GM21390 (cell line): ENCODE data around the gene SOX2.

Experiments
- ATAC-seq: cut with Tn5 transposase; IDR thresholded peaks from one replicate; pipeline ENCODE4 v1.9.1; 2021; ENCODE audit not compliant: unreplicated experiment

SOX2 gene

GRCh38 chr3:181722156-181722555, 10.4 kb downstream of the SOX2 start:
- no peak for ATAC-seq

DNA sequence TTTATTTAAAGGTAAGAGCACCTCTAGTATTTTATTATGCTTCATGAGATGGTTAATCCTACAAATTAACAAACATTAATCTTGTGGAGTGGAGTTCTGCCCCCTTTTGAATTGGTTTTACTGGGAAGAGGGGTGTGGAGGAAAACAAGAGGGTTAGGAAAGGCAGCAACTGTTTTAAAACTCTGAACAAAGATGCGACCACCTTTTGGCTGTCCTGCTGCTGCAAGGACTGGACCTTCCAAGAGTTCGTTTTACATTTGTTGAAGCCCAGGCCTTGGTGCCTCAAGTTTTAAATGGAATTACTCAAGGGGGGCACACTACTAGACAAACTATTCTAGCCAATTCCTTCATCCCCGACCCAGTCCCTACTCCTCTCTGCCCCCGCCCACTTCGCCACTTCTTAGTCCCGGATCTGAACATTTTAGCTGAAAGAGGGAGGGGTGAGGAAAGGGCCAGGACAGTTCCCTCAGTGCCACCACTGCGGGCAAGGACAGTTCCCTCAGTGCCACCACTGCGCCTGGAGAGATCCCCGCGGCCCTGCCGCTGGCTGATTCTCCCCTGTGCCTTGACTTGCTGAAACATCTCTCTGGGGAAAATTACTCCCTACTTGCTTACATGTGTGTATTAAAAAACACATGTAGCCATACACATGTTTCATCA, 11.2 kb downstream of the SOX2 start:
- ATAC-seq, result no peak

- no peak for ATAC-seq
These were observed 12.0 kb downstream of the SOX2 start for GRCh38 chr3:181723625-181724191.

DNA sequence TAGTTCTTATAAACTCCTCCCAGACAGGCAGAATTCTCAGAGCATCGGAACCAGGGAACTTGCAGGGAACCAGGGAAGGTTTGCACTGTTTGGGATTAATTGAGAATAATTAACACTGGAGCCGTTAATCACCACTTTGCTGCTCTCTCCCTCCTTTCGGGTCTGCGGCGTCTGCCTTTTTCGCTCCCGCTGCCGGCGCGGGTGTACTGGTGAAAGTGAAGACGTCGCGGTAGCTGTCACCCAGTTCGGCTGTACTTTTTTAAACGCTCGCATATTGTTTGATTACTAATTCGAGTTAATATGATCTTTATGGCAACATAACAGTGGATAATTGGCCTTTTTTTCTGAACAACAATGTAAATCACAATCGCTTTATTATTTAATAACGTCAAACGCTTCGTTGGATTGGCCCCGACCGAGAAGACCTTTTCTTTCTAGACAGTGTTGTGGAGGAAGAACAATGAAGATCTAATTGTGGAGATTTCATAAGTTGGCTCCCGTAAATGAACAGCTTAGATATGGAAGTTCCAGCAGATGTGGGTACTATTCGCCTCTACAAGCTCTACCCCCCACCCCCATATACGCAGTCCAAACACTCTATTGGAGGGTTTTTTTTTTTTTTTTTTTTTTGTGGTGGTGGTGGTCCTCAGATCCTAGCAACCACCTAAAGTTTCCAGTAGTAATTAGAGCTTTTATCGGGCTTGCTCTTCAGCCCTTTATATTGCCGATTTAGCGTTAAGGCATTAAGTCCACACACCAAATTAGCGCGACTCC, 12.7 kb downstream of the SOX2 start:
- no peak for ATAC-seq

DNA sequence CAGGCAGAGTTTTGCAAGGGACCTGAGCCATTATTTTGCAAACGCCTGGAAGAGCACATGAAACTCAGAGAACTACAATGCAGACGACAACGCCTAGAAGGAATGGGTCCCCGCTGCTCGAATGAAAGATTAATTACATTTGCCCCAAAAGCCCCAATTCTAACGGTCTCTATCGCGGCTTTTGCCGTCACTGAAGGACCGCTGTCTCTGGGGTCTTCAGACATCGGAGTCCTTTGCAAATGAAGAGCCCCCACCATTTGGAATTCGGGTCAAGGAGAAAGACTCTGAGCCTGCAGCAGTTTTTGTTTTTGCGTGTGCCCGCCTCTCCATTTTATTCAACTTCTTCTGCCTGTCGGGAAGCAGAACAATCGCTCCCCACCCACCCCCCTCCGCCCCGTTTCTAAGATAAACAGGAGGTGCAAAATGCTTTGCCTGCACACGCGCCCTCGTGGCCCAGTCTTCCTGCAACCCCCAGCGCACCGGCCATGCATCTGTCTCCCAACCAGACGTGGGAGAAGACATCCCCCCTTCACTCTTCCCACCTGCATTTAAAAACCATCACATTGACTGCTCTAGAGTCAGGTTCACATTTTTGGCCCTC, 13.5 kb downstream of the SOX2 start:
- no peak for ATAC-seq

GRCh38 chr3:181725830-181726229, 14.1 kb downstream of the SOX2 start:
- no peak for ATAC-seq

GRCh38 chr3:181726351-181727330, 14.9 kb downstream of the SOX2 start:
- no peak for ATAC-seq

DNA sequence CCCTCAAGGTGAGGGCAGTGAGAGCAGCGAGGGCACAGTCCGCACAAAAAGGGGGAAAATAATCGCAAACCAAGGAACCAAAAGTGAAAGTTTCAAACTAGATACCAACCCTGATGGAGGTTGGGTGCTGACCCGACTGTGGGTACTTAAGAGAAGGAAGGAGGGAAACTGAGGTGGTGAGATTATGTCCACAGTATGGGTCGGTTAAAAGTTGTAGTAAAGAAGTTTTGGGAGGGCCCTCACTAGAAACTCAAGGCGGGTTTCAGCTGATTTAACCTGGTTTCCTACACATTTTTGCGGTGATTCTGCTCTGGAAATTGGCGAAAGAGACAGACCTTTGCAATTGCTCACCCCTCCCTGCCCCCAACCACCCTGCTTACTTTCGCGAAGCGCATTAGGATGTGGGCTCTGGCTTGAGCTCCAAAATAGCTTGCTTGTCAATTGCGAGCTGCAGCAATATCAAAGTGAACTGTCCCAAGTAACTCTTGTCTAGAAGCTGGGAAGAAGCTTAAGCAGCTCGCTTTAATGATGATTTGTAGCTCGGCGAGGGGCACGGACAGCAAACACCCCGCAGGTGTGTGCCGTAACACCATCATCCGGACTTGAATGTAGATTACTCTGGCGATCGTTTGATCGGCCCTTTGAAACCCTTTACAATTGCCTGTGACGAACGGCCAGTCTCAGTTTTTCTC, 15.8 kb downstream of the SOX2 start:
- ATAC-seq, result no peak

- no peak for ATAC-seq
These were observed 17.0 kb downstream of the SOX2 start for GRCh38 chr3:181728470-181729340.

DNA sequence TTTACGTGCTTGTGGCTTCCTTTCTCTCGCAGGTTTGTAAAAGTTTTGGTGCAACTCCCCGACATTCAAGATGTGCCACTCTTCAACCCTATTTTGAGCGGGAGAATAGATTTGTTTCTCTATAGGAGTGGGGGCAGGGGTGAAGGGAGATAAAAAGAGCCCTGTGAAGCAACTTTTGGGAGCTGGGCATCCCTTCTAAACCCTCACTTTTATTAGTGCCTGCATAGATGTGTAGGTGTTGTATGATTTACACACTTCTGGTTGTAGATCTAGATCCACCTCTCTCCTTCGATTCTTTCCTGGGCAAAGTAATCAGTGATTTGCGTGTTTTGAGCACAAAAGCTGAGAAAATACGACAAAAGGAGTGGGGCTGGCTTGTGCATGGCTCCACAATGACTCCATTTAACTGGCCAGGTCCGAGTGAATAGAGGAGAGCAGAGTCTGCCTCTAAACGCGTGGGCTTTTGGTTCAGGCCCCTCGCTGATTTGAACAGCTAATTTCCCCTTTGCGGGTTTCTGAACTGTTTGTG, 17.7 kb downstream of the SOX2 start:
- no peak for ATAC-seq

GRCh38 chr3:181730316-181730715, 18.6 kb downstream of the SOX2 start:
- ATAC-seq, result no peak

- ATAC-seq, result no peak
These were observed 19.2 kb downstream of the SOX2 start for GRCh38 chr3:181730934-181731333.

DNA sequence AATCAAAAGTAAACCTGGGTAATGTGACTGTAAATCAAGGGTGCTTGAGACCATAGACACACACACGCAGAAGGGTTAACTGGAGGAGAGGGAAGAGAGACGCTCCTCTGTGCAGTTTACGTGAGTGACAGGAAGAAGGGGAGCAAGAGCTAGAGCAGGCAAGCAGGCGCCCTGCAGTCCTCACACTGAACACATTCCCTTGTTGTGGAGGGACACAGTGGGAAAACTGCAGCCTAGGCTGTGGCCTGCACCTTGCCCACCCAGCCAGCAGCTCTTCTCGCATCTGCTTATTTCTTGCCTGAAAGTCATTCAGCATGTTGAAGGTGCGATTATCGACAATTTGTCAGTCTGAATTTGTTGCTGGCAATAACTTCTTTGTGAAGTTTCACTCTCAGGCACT, 24.2 kb downstream of the SOX2 start:
- ATAC-seq, result no peak

GRCh38 chr3:181738551-181738950, 26.8 kb downstream of the SOX2 start:
- ATAC-seq, result no peak

GRCh38 chr3:181739628-181740027, 27.9 kb downstream of the SOX2 start:
- ATAC-seq, result no peak

DNA sequence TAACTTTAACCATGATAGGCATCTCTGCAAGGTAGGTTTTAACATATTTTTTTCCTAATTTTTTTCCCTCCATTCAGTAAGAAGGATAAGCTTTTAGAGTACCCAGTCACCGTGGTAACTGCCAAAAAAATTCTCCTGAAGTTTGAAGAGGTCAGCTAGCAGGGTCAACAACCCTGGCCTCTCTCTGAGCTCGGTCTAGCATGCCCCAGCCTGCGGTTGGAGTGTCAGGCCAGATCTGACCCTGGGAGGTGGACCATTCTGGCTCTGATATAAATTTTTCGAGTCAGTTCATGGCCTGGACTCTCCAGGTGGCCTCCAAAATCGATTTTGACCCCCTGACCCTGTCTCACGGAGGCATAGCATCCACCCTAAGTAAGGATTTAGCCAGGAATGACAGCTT, 29.7 kb downstream of the SOX2 start:
- ATAC-seq, result no peak

DNA sequence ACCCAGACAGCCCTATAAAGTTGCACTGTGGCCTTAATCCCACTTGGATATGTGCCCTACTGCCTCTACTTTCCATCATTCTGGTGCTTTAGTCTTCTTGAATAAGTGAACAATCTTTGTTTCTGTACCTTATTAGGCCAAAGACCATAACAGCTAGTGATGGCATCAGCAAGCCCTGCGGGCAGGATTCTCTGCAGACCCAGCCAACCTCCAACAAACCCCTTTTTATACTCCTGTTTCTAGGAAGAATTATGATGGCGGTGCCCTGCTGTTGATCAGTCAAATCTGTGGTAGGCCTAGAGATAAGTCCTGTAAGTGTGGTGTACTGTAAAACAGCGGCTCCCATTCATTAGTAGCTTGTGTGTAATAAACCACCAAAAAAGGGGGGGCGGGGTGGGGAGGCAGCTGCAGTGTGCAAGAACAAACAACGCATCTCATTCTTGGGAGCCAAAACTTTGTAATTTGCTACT, 40.5 kb downstream of the SOX2 start:
- no peak for ATAC-seq

DNA sequence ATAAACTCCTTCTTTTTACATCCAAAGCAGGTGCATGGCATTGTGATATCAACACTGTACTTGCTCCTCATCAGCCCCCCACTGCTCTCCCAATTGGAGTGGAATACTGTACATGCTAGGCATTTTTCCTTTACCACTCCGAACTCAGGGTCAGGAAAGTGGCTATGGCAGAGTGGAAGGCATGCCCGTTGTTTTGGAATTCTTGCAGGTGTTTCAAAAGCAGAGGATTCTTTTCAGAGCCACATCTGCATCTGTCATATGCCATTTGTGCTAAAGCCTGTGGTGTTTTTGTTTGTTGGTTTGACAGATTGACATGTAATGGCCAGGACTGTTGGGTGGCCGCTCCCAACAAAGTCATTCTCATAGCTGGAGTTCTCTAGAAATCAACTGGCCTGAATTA, 41.7 kb downstream of the SOX2 start:
- no peak for ATAC-seq

DNA sequence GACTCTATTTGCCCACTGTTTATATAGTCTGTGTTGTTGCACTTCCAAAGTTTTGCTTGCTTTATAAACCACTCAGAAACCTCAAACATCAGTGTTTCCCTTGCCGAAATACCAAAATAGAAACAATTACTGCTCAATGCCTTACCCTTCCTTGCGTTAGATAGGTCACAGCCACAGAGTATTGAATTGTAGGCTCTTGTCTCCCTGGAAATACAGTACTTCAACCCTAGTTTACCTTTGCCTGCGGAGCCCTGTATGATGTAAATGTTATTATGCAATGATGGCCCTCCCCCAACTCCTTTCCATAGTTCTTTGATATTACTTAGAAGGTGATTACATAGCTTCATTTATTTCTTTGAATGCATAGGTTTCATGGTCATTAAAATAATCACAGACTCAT, 44.2 kb downstream of the SOX2 start:
- ATAC-seq, result no peak
